NCI-H82 treated with DMSO at 0.1 percent for 48 hours (cell line): ENCODE measurements around the gene CARMIL1.

Experiments
- DNase-seq: peaks from one replicate; lab custom pipeline; 2025; ENCODE audit not compliant: unreplicated experiment; lab: John Stamatoyannopoulos, UW

The CARMIL1 gene

GRCh38 chr6:25497383-25498040, 218.3 kb downstream of the CARMIL1 start:
- DNase-seq: no peak

DNA sequence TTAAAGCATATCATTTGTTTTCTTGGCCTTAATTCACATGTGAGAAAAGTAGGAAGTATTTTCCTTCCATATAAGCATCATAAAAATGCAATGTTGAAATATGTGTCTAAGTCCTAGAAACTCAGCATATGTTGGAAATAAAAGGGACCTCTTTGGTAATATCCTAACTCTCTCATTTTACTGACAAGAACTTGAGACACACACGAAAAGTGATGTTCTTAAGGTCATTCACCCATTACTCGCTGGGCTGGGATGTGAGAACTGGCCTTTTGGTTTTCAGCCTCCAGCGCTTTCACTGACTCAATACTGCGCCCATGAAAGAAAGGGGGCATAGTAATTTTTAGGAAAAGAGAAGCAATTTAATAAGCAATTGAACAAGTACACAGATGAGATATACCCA, 219.3 kb downstream of the CARMIL1 start:
- no peak for DNase-seq

DNA sequence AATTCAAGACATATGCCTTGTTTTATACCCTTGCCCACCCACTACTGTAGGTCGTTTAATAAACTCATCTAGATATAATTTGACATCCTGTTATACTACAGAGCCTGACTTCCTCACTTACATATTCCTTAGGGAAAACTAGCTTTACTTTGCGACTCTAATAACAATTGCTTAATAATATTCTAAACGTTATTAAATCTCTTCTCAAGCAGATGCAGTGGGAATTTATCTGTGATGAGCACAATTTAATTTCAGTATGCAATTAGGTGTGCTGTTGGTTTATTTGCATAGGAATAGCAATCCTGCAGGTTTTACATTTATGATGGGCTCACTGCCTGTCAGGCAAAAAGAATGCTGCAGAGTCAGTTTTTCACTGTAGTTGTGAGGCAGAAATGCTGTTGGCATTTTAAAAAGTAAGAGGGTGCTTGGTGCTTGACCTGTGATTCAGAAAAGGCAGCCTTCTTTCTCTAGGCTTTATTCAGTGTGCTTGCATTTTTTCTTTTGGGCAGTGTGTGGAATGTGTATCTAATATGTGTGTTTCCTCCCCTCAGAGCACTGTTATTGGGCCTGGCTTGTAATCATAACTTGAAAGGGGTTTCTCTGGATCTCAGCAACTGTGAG, 220.6 kb downstream of the CARMIL1 start:
- no peak for DNase-seq

DNA sequence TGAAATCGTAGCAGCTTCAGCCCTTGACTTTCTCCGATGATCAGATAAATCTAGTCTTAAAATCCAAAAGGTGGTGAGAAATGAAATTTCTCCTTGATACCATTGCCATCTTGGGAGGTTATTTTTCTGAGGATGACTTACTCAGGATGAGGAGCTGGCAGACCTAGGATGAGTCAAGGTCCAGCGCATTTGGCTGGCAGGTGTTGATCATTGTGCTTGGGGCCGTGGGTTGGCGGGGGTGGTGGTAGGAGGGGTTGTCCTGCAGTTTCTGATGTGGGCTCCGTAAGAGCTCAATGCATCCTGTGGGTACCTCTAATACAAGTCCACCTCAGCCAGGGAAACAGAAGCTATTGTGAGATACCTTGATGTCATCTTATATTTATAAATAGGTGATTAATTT, 224.5 kb downstream of the CARMIL1 start:
- DNase-seq: no peak

GRCh38 chr6:25504661-25505060, 225.5 kb downstream of the CARMIL1 start:
- DNase-seq: no peak

DNA sequence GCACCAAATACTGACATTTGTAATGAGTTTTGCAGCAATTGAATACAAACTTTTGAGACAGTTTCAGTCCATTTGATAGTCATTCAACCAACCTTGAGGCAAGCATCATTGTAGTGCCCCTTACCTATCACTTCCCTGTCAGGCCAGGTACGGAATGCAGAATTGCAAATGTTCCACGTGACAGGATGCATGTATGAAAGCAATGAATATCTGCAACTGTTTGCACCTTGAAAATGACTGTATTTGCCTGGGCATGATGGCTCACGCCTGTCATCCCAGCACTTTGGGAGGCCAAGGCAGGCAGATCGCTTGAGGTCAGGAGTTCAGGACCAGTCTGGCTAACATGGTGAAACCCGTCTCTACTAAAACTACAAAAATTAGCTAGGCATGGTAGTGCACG, 226.8 kb downstream of the CARMIL1 start:
- no peak for DNase-seq

GRCh38 chr6:25508051-25508450, 228.9 kb downstream of the CARMIL1 start:
- DNase-seq: no peak

DNA sequence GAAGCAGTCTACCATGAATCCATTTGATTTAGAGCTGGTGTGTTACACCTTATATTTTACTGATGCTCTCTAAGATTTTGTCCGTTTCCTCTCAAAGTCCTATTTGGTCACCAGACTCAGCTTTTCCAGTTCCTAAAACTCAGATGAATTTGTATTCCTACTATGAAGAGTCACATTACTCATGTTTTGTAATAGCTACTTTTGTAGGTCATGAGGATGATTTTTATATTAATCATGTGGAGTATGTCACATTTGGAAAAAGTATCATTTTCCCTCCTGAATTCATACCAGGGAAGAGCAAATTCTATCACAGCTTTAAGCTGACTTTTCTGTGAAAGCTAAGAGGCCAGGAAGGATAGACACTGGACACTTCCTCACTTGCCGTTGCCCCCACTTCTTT, 232.2 kb downstream of the CARMIL1 start:
- DNase-seq: no peak

DNA sequence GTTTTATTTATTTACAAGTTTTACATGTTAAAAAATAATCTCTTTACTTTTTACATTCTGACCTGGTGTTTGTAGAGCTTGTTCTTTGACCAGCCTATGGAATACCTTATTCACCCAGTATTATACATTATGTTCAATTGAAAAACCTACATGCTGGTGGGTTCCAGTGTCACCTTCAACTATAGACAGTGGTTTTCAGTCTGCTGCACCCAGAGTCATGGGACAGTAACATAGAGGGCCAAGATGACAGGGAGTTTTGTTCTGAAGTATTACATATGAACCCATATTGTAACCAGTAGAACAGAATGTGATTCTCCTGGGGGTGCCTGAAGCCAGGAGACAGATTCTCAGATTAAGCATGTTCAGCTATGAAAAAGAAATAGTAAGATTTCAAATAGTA, 233.4 kb downstream of the CARMIL1 start:
- no peak for DNase-seq

- no peak for DNase-seq
Observed at GRCh38 chr6:25519856-25520255, 240.7 kb downstream of the CARMIL1 start.

DNA sequence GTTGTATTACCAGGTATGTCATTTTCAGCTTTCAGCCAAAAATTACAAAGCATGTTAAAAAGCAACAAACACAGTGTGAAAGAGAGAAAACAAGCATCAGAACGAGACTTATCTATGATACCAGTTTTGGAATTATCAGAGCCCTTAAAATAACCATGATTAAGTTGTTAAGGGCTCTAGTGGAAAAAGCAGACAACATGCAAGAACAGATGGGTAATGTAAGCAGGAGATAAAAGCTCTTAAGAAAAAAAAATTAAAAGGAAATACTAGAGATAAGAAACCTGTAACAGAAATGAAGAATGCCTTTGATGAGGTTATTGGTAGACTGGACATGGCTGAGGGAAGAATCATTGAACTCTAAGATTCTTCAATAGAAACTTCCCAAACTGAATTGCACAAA, 245.4 kb downstream of the CARMIL1 start:
- no peak for DNase-seq

- no peak for DNase-seq
Observed at GRCh38 chr6:25525078-25525477, 245.9 kb downstream of the CARMIL1 start.

GRCh38 chr6:25534942-25535631, 255.9 kb downstream of the CARMIL1 start:
- no peak for DNase-seq

DNA sequence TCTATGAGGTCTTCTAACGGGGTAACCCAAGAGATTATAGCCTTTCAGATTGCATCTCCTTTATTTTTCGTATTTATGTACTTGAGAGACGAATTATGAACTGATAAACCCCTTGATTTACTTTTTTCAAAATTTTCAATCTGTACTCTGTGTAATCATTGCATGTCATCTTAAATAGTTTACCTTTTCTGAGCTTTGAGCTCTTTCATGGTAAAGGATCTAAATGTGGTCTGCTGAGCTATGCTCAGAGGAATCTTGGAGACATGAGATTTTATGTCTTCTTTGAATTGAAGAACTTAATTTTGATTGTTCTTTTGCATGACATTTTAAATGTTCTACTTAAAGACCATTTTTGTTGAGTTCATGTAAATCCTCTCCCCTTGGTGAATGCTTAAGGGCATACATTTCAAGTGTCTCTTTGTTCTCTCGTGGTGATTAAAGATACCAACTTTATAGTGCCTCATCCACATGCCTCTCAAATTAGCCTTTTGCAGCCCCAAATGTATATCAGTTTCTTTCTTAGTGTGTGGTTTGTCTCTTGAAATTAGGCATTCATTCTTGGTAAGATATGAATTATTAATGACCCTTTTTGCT, 256.6 kb downstream of the CARMIL1 start:
- no peak for DNase-seq

DNA sequence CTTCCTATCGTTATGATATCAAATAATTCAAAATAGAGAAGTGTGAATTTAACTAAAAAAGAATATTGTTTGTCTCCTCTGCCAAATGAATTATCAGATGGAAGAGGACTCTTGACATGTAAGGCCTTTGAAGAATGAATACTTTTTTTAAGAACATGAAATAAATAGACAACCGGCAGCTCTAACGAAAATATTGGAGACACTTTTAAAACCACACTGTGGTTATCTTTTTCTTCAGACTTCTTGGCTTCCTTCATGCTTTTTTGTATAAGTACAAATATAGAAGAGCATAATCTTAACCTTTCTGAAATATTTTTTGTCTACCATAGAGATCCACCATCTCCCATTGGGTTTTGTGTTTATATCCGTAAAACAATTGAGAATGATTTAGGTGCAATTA, 257.6 kb downstream of the CARMIL1 start:
- no peak for DNase-seq

DNA sequence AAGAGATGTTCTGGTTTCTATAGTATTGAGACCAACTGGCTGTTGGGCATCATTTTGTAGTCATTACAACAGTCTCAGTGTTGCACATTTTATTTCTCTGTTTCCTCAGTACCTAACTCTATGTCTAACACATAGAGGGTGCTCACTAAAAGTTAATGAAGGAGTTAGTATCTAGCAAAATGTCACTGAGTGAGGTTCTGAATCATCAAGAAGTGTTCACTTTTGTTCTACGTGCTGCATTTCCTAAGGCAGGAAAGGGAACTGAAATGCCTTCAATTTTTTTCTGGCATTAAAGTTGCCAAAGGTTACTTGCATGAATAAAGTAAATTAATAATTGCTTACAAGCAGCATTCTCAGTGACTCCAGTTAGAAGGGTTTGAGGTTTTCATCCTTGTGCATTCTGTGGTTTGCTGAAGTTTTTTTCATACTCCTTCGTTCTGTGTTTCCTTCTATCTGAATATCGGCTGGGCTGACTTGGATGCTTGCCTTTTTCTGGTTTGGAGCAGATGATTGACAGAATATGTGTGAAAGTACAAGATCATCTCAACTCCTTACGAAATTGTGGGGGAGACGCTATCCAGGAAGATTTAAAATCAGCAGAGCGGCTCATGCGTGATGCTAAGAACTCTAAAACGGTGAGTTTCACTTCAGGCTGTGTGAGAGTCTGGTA, 258.3 kb downstream of the CARMIL1 start:
- no peak for DNase-seq

DNA sequence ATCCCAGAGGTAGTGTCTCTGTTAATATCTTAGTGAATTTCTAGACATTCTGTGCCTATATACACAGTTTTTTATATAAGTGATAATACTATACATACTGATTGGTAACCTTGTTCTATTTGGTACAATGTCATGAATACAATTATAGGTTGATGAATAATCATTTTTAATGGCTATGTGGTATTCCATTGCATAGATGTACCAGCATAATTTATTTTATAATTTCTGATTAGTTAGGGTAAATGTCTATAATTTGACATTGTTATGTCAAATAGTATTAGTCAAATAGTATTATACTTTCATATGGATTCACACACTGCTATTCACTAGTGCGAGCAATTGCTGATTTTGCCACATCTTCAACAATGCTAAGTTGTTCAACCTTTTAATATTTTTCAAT, 262.1 kb downstream of the CARMIL1 start:
- DNase-seq: no peak

DNA sequence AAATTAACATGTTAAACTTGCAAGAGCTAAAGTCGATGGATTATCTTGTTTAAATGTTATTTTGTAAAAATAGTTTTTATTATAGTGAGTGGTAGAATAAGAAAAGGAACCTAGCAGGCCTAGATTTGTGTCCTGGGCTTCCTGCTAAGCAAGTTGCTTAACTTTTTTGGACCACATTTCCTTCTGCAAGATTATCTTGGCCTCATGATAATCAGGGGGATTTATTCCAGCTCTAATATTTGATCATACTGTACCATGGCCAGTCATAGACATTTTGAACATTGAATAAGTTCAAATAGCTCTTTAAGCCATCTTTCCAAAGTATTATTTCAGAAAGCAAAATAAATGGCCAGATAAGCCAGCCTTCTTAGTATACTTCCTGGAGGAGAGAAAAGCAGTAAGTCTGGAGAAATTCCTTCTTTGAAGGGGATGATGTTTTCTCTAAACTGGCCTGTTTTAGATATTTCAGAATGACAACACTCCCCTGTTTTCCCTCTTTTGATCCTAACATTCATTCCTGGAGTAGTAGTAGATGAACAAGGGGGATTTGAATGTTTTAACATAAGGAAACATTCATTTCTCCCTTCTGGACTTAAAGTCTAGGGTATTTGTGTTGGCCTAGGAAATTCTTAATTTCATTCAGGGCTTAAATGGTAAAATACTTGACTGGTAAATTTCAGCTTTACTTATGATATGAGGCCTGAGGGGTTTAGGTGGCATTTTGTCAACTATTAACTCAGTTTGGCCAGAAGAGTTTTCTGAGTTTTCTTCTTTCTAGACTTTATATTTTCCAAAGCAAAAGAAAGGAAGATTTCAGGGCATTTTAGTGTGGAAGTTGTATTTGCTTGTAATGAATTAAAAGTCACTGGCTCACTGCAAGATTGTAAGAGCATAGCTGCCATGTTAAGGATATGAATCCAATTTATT, 264.1 kb downstream of the CARMIL1 start:
- DNase-seq: no peak

DNA sequence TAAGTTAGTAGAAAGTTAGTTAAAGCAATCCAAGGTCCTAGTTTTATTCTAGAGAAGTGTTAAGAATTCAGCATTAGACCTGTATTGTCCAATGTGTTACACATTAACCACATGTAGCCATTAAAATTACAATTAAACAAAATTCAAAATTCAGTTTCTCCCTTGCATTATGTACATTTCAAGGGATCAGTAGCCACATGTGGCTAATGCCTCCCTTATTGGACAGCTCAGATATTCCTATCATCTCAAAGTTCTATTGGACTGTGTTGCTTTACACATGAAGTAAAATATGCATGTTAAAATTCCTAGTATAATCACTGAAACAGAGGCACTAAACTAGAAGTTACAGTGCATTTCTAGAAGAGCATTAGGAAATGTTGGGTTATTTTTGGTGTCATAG, 265.7 kb downstream of the CARMIL1 start:
- DNase-seq: no peak

DNA sequence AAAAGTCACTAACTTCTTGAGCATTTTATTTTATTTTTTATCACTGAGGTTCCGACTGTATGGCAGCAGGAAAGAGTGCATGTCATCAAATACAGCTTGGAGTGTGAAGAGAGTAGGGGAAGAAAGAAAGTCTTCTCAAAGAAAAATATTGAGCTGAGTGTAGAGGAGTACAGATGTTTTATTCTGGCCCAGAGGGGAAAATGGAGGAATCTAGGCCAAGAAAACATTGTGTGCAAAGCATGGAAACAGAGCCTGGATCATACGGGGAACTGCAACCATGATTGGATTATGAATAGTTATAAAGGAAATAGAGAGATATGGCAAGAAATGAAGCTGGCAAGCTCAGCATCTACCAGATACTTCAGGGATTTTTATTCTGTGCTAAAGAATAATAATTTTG, 268.6 kb downstream of the CARMIL1 start:
- no peak for DNase-seq

- no peak for DNase-seq
Observed at GRCh38 chr6:25548451-25548850, 269.3 kb downstream of the CARMIL1 start.
